Heart right ventricle (tissue), 16 donors: ENCODE measurements around the gene TSHR. TPM values are rescaled to one million over a fixed set of nuclear protein-coding genes. Genes with fewer than 3 reads are reported as not detected.
"Not testable (repeated sequence)": the region's sequence is repeated elsewhere in the genome, so short reads cannot be mapped to it uniquely, and the experiment has no call there.

Experiments used
- ATAC-seq, 8 donors: fragments of 200-7000 bp; cut with Tn5 transposase; one replicate each; pipeline ENCODE4 v1.9.1; 2020; ENCODE audit warnings: mild to moderate bottlenecking in 8 of 8, moderate library complexity in 8 of 8, moderate number of reproducible peaks in 1 of 8
- DNase-seq, 2 donors: peaks; one replicate each; pipeline ENCODE4 v3.0.0-alpha.2; 2020
- H3K27ac ChIP-seq, 10 donors: fragments of 200-600 bp; sonication (generic) in 2 of 10; one replicate each; pipeline versions ENCODE4 v1.5.0 to v1.8.0; 2020 to 2022; ENCODE audit warnings: mild to moderate bottlenecking in 3 of 10
- H3K27me3 ChIP-seq, 7 donors: fragments of 200-600 bp; one replicate each; pipeline ENCODE4 v1.8.0; 2021 to 2022; ENCODE audit warnings: mild to moderate bottlenecking in 2 of 7
- H3K36me3 ChIP-seq, 9 donors: fragments of 200-600 bp; sonication (generic) in 1 of 9; one replicate each; pipeline versions ENCODE4 v1.5.0 to v1.8.0; 2020 to 2022; ENCODE audit warnings: mild to moderate bottlenecking in 2 of 9
- H3K4me1 ChIP-seq, 9 donors: fragments of 200-600 bp; sonication (generic) in 1 of 9; one replicate each; pipeline versions ENCODE4 v1.5.0 to v1.8.0; 2020 to 2022; ENCODE audit warnings: mild to moderate bottlenecking in 4 of 9
- H3K4me3 ChIP-seq, 10 donors: fragments of 200-600 bp; sonication (generic) in 2 of 10; one replicate each; pipeline versions ENCODE4 v1.5.0 to v1.8.0; 2020 to 2022; ENCODE audit warnings: mild to moderate bottlenecking in 7 of 10, moderate library complexity in 2 of 10
- H3K9me3 ChIP-seq, 11 donors: fragments of 200-600 bp in 10 of 11; sonication (generic) in 2 of 11; one replicate each; pipeline versions ENCODE4 v1.5.0 to v1.8.0; 2013 to 2022; ENCODE audit warnings: mild to moderate bottlenecking in 2 of 11, control low read depth in 1 of 11, moderate library complexity in 1 of 11
- CTCF ChIP-seq, 9 donors: fragments of 200-600 bp; sonication (generic) in 2 of 9; IDR thresholded peaks; one replicate each; pipeline versions ENCODE4 v1.5.0 to v1.8.0; 2021 to 2022; ENCODE audit warnings: antibody characterized with exemption in 9 of 9, mild to moderate bottlenecking in 5 of 9, moderate library complexity in 1 of 9
- WGBS, 2 donors: extraction: QIAGEN DNeasy Blood & Tissue Kit; methylation state at CpG; one replicate each; pipeline ENCODE4 v1.1.7; 2013; ENCODE audit warnings: inconsistent platforms in 1 of 2; 5-methylcytosine and 5-hydroxymethylcytosine counted together
- intact Hi-C, 10 donors: fragments of 100-400 bp; cut with DNase I; formaldehyde crosslinking; loops; one replicate each; pipeline versions ENCODE4 v1.11.1 to v1.14.2; 2022
- polyA plus RNA-seq, 2 donors: library from polyadenylated mRNA; stranded (reverse); fragments of 200-250 nt; gene quantifications; one replicate each; pipeline ENCODE4 v1.2.3, GENCODE V29; 2013
- total RNA-seq, 10 donors: library from RNA; stranded (reverse); fragmentation: NEBNext Ultra II Directional in 3 of 10; extraction: Animal tissue kit (Norgen Biotek cat#: 25700) in 3 of 10; gene quantifications; one replicate each; pipeline versions ENCODE4 v1.2.1 to v1.2.4, GENCODE V29; 2021 to 2023
- donor health status: Arrhythmogenic right ventricular cardiomyopathy.
- donor health status: ischemic (EF 13 %, LVEDD 7.1; RV severe dilation, severe dysfunction).
- donor health status: healthy with polysubstance abuse.
- donor health status: DM: no; HTN: yes; CAD: no.
- donor health status: DM: no; HTN: no; CAD: no.
- donor health status: ischemic (EF 25% LVEDD 6.9; RV normal size, moderate dysfunction).
- donor health status: ischemic (EF 25% LVEDD 5.7; RV mildly dilated, moderate dysfunction).
- donor health status: healthy.
- donor health status: DM: yes; HTN: yes; CAD: no.
- donor health status: Ischemic cardiomyopathy.
- donor health status: ischemic (EF 35%, LVEDD 5.7; RV mildly dilated, moderate dysfunction).
- donor health status: nonischemic (EF 11% LVEDD 7.7; RV severe dilation, severe dysfunction).
- donor health status: DM: yes; HTN: yes; CAD: no.
- donor health status: PGD.
- donor health status: ischemic (EF 29% LVEDD 5.4; RV normal size, mild dysfunction).
- donor health status: nonischemic (EF 23%, LVEDD 6.1; RV moderate dilation, normal function).

The TSHR gene
- total and polyA plus RNA-seq, 12 donors = 0.04 TPM; not detected in 11

GRCh38 chr14:81009346-81009745 lies 53.9 kb downstream of the TSHR start:
- no peak overlapping the region for H3K4me3 ChIP-seq
- no peak for ATAC-seq
- H3K27ac ChIP-seq = no peak overlapping the region
- no peaks in the 10 kb centered on the region for H3K27me3 ChIP-seq
- WGBS, 2 donors = 64 to 71% methylated on average over 2 of the region's 2 CpGs
- H3K36me3 ChIP-seq = no peaks in the 10 kb centered on the region
- peaks cover 0 to 8% (median 0%) of the 10 kb centered on the region in 11 donors for H3K9me3 ChIP-seq
- no peak for TF ChIP-seq CTCF (IDR thresholded peaks at IDR 0.05)
- H3K4me1 ChIP-seq = peaks cover 0 to 8% (median 0%) of the 10 kb centered on the region in 9 donors
- intact Hi-C loops = no loop called here
- DNase-seq = no peak

GRCh38 chr14:81018251-81018650 lies 62.8 kb downstream of the TSHR start:
- Histone ChIP-seq H3K27ac (peak overlapping the region in 2 of 10 donors; percentile 12 to 29), H3K4me1 (peaks cover 0 to 15% (median 0%) of the 10 kb centered on the region in 9 donors), H3K27me3 (no peaks in the 10 kb centered on the region), H3K9me3 (peaks cover 0 to 6% (median 0%) of the 10 kb centered on the region in 11 donors), H3K4me3 (no peak overlapping the region), H3K36me3 (no peaks in the 10 kb centered on the region)
- no peak for DNase-seq
- WGBS, 2 donors = 68 to 78% methylated on average over 3 of the region's 3 CpGs
- intact Hi-C loops = no loop called here
- ATAC-seq = no peak
- no peak for TF ChIP-seq CTCF (IDR thresholded peaks at IDR 0.05)

- no peaks in the 10 kb centered on the region for H3K36me3 ChIP-seq
- no peak for DNase-seq
- intact Hi-C loops = no loop called here
- peaks cover 0 to 15% (median 0%) of the 10 kb centered on the region in 9 donors for H3K4me1 ChIP-seq
- H3K4me3 ChIP-seq = no peak overlapping the region
- no peak for TF ChIP-seq CTCF (IDR thresholded peaks at IDR 0.05)
- H3K27ac ChIP-seq = peak overlapping the region in 2 of 10 donors; percentile 12 to 29
- H3K27me3 ChIP-seq = no peaks in the 10 kb centered on the region
- H3K9me3 ChIP-seq = peaks cover 0 to 2% (median 0%) of the 10 kb centered on the region in 11 donors
- WGBS, 2 donors = 49 to 73% methylated on average over 1 of the region's 1 CpG
- ATAC-seq = no peak
Observed at GRCh38 chr14:81018684-81019083, 63.3 kb downstream of the TSHR start.

- ATAC-seq, DNase-seq, H3K36me3 ChIP-seq, H3K27me3 ChIP-seq, H3K9me3 ChIP-seq, intact Hi-C loops, H3K27ac ChIP-seq, H3K4me3 ChIP-seq: not testable (repeated sequence)
- 91 to 94% methylated on average over 2 of the region's 2 CpGs for WGBS, 2 donors
- H3K4me1 ChIP-seq = peaks cover 0 to 15% (median 0%) of the 10 kb centered on the region in 9 donors
Observed at GRCh38 chr14:81019113-81019512, 63.7 kb downstream of the TSHR start.

- intact Hi-C loops = no loop called here
- no peak for DNase-seq
Observed at GRCh38 chr14:81023095-81023710, 67.8 kb downstream of the TSHR start.

More at GRCh38 chr14:81023095-81023710, 67.8 kb downstream of the TSHR start:
- Histone ChIP-seq H3K36me3 (no peaks in the 10 kb centered on the region), H3K27me3 (no peaks in the 10 kb centered on the region), H3K4me3 (no peak overlapping the region), H3K27ac (no peak overlapping the region), H3K9me3 (peaks cover 0 to 2% (median 0%) of the 10 kb centered on the region in 11 donors), H3K4me1 (peaks cover 0 to 8% (median 0%) of the 10 kb centered on the region in 9 donors)
- no peak for TF ChIP-seq CTCF (IDR thresholded peaks at IDR 0.05)
- no peak for ATAC-seq
